Measurements from ENCODE around the gene SETMAR.

SETMAR gene

GRCh38 chr3:4270720-4271119 is 32.4 kb upstream of the SETMAR start:
- H3K27me3 ChIP-seq (ENCODE audit: insufficient read depth, low read length, poor library complexity), result no peaks in the 10 kb centered on the region
- no peak overlapping the region; a peak in 1 of 4 replicates for H3K4me3 ChIP-seq (ENCODE audit: low read depth in 1 of 2, low read length in 2 of 2)
- no peak overlapping the region for H2AFZ ChIP-seq (ENCODE audit: low read depth, low read length)
- no peaks in the 10 kb centered on the region for H4K20me1 ChIP-seq (ENCODE audit: insufficient read depth, low read length)
- H3K4me2 ChIP-seq (ENCODE audit: insufficient read depth, low read length), result peak overlapping the region; percentile 45
- H3K79me2 ChIP-seq (ENCODE audit: insufficient read depth, low read length), result no peaks in the 10 kb centered on the region
- no peak overlapping the region for H3K27ac ChIP-seq (ENCODE audit: low read length)
- TF ChIP-seq CTCF (IDR thresholded peaks at IDR 0.05; ENCODE audit: borderline replicate concordance, extremely low read depth, low read length, poor library complexity, severe bottlenecking) (no peak), EZH2 (IDR thresholded peaks at IDR 0.05; ENCODE audit: borderline replicate concordance, low read depth, low read length, severe bottlenecking) (no peak)
- H3K4me1 ChIP-seq (ENCODE audit: insufficient read depth, low read length), result peaks cover 13% of the 10 kb centered on the region; the same call in 1 of the 2 replicates
- ATAC-seq (ENCODE audit: insufficient read depth, low read depth) (peak; percentile 79), DNase-seq (no peak)
- H3K9ac ChIP-seq (ENCODE audit: low read depth, low read length), result no peak overlapping the region
- H3K9me3 ChIP-seq (ENCODE audit: insufficient read depth, low read length, severe bottlenecking), result no peaks in the 10 kb centered on the region
- H3K36me3 ChIP-seq (ENCODE audit: insufficient read depth, low read length), result no peaks in the 10 kb centered on the region

- Histone ChIP-seq H3K27me3 (ENCODE audit: insufficient read depth, low read length, poor library complexity) (no peaks in the 10 kb centered on the region), H3K9ac (ENCODE audit: low read depth, low read length) (no peak overlapping the region), H4K20me1 (ENCODE audit: insufficient read depth, low read length) (no peaks in the 10 kb centered on the region), H3K79me2 (ENCODE audit: insufficient read depth, low read length) (no peaks in the 10 kb centered on the region), H3K27ac (ENCODE audit: low read length) (no peak overlapping the region), H2AFZ (ENCODE audit: low read depth, low read length) (no peak overlapping the region), H3K9me3 (ENCODE audit: insufficient read depth, low read length, severe bottlenecking) (no peaks in the 10 kb centered on the region), H3K36me3 (ENCODE audit: insufficient read depth, low read length) (no peaks in the 10 kb centered on the region), H3K4me2 (ENCODE audit: insufficient read depth, low read length) (no peak overlapping the region), H3K4me1 (ENCODE audit: insufficient read depth, low read length) (peaks cover 13% of the 10 kb centered on the region; the same call in 1 of the 2 replicates), H3K4me3 (ENCODE audit: low read depth in 1 of 2, low read length in 2 of 2) (no peak overlapping the region)
- no peak for TF ChIP-seq EZH2 (IDR thresholded peaks at IDR 0.05; ENCODE audit: borderline replicate concordance, low read depth, low read length, severe bottlenecking)
- TF ChIP-seq CTCF (IDR thresholded peaks at IDR 0.05; ENCODE audit: borderline replicate concordance, extremely low read depth, low read length, poor library complexity, severe bottlenecking), result peak; percentile 63
- DNase-seq (no peak), ATAC-seq (ENCODE audit: insufficient read depth, low read depth) (no peak)
These were observed 31.3 kb upstream of the SETMAR start for GRCh38 chr3:4271834-4272233.

GRCh38 chr3:4279516-4280105 is 23.6 kb upstream of the SETMAR start:
- Histone ChIP-seq H4K20me1 (ENCODE audit: insufficient read depth, low read length) (no peaks in the 10 kb centered on the region), H3K4me1 (ENCODE audit: insufficient read depth, low read length) (no peaks in the 10 kb centered on the region), H2AFZ (ENCODE audit: low read depth, low read length) (no peak overlapping the region), H3K9ac (ENCODE audit: low read depth, low read length) (no peak overlapping the region), H3K9me3 (ENCODE audit: insufficient read depth, low read length, severe bottlenecking) (no peaks in the 10 kb centered on the region), H3K4me3 (ENCODE audit: low read depth in 1 of 2, low read length in 2 of 2) (no peak overlapping the region), H3K79me2 (ENCODE audit: insufficient read depth, low read length) (no peaks in the 10 kb centered on the region), H3K36me3 (ENCODE audit: insufficient read depth, low read length) (no peaks in the 10 kb centered on the region), H3K27ac (ENCODE audit: low read length) (no peak overlapping the region), H3K4me2 (ENCODE audit: insufficient read depth, low read length) (no peak overlapping the region), H3K27me3 (ENCODE audit: insufficient read depth, low read length, poor library complexity) (no peaks in the 10 kb centered on the region)
- DNase-seq (no peak), ATAC-seq (ENCODE audit: insufficient read depth, low read depth) (no peak)
- TF ChIP-seq EZH2 (IDR thresholded peaks at IDR 0.05; ENCODE audit: borderline replicate concordance, low read depth, low read length, severe bottlenecking) (no peak), CTCF (IDR thresholded peaks at IDR 0.05; ENCODE audit: borderline replicate concordance, extremely low read depth, low read length, poor library complexity, severe bottlenecking) (no peak)

All from DND-41 (cell line).